Measurements from ENCODE around the gene RBM15B. TPM values are rescaled to one million over a fixed set of nuclear protein-coding genes. Genes with fewer than 3 reads are reported as not detected.
"Not testable (repeated sequence)": the region's sequence is repeated elsewhere in the genome, so short reads cannot be mapped to it uniquely, and the experiment has no call there.

RBM15B gene
- total RNA-seq, 2 experiments from 2014 or later: 19.0 to 19.4 TPM

GRCh38 chr3:51386852-51387229 lies 4.2 kb upstream of the RBM15B start:
- ChIA-PET CTCF (interaction anchor here (1.5 to 1.9 kb wide), 3 partner anchors 12 to 772 kb away, joined by 3 to 9 read pairs (median 6); no protein-coding TSS in a partner anchor), POLR2A (interaction anchor here (1.0 kb wide), 1 partner anchor 8 kb away, joined by 3 read pairs; no protein-coding TSS in a partner anchor)
- Mint-ChIP-seq H3K4me3 (peak overlapping the region; percentile 93), H3K9me3 (no peaks in the 10 kb centered on the region), H3K36me3 (peaks cover 34% of the 10 kb centered on the region), H3K27ac (peak overlapping the region; percentile 98), H3K27me3 (no peaks in the 10 kb centered on the region), H3K4me1 (ENCODE audit: low read depth) (peaks cover 62% of the 10 kb centered on the region)
- intact Hi-C loops (cut with micrococcal nuclease): no loop called here
- no peak for DNase-seq

GRCh38 chr3:51387281-51387680 lies 3.8 kb upstream of the RBM15B start:
- H3K4me1 Mint-ChIP-seq (ENCODE audit: low read depth): peaks cover 63% of the 10 kb centered on the region
- peaks cover 34% of the 10 kb centered on the region for H3K36me3 Mint-ChIP-seq
- peak overlapping the region; percentile 10 for H3K27ac Mint-ChIP-seq
- POLR2A ChIA-PET; intact Hi-C loops (cut with micrococcal nuclease); DNase-seq; H3K27me3 Mint-ChIP-seq; H3K9me3 Mint-ChIP-seq: not testable (repeated sequence)
- peak overlapping the region; percentile 93 for H3K4me3 Mint-ChIP-seq
- CTCF ChIA-PET: interaction anchor here (0.7 to 1.7 kb wide), 6 partner anchors 11 to 799 kb away, joined by 3 to 6 read pairs (median 3); partner anchors contain the start of gene MAPKAPK3

DNA sequence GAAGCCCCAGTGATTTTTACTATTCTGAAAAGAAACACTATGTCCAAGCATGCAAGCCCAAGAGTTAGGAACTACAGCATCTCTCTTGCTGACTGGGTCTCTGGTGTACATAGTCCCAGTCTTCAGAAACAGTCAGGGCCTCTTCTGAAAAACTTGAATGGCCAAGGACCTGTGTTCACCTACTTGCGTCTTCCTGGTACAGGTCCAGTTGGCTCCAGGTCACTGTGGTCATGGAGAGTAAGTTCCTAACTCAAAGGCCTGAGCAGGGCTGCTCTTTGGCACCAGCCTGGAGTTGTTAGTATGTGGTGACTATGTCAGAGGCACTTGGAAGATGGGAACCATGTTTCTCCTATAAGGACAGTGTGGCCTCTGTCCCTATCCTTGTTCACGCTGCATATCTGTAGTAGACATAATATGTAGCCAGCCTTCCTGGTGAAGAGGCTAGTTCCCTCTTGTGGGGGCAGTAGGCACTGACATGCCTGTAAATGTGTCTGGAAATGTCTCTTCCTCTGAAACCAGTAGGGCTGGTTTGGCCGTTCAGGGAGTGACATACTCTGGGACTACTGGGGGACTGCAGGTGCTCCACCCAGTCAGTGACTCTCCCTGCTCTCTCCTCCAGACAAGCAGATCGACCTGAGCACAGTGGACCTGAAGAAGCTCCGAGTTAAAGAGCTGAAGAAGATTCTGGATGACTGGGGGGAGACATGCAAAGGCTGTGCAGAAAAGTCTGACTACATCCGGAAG lies 2.6 kb upstream of the RBM15B start:
- DNase-seq: no peak
- Mint-ChIP-seq H3K27me3 (no peaks in the 10 kb centered on the region), H3K36me3 (peaks cover 41% of the 10 kb centered on the region), H3K4me3 (no peak overlapping the region), H3K27ac (peak overlapping the region; percentile 65), H3K4me1 (ENCODE audit: low read depth) (peaks cover 67% of the 10 kb centered on the region), H3K9me3 (no peaks in the 10 kb centered on the region)
- ChIA-PET CTCF (interaction anchor here (0.7 to 2.6 kb wide), 22 partner anchors 8 to 819 kb away, joined by 3 to 22 read pairs (median 4); partner anchors contain the start of genes HEMK1 and MAPKAPK3), POLR2A (interaction anchor here (2.1 kb wide), 1 partner anchor 111 kb away, joined by 10 read pairs; the partner anchor contains the start of gene DCAF1)
- intact Hi-C loops (cut with micrococcal nuclease): loop anchor here (1.0 kb wide), 1 partner anchor 46 kb away; no protein-coding TSS in a partner anchor

DNA sequence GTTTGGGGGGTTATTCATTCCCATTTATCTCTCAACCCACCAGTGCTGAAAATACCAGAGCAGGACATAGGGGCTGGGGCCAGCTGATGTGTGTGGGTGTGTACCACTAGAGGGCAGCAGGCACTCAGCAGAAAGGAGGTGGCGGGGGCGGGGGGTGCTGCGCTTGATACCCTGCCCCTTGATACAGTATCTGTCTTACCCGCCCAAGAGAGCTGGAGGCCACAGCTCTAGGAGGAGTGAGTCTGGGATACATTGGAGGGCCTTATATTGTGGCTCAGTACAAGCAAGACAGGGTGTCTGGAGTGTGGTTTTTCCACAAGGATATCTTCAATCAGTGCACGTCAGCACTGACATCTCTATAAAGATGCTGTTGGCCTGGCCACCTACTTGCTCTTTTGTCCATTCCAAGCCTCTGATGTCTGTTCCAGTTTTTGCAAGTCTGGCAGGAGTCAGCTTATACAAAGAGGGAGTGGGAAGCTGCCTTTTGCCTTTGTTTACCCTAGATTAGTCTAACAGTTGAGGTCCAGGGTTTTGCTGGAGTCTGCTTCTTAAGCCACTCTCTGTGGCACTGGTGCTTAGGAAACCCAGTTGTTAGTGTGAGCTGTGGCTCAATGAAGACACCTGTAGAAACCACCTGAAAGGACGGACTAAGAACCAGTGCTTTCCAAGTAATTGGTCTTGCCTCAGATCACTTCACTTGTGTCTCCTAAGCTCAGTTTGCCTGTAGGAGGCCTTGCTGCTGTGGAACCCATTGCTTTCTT lies 1.5 kb upstream of the RBM15B start:
- ChIA-PET POLR2A (interaction anchor here (2.1 kb wide), 1 partner anchor 110 kb away, joined by 10 read pairs; the partner anchor contains the start of gene DCAF1), CTCF (interaction anchor here (0.7 to 2.6 kb wide), 27 partner anchors 9 to 820 kb away, joined by 3 to 22 read pairs (median 4); partner anchors contain the start of genes CISH, DCAF1, HEMK1 and MAPKAPK3)
- H3K27ac Mint-ChIP-seq: no peak overlapping the region
- intact Hi-C loops (cut with micrococcal nuclease): loop anchor here (1.0 to 10.0 kb wide), 5 partner anchors 45 to 1035 kb away; partner anchors contain the start of genes CYB561D2, NPRL2, RAD54L2 and RPL29
- H3K36me3 Mint-ChIP-seq: peaks cover 48% of the 10 kb centered on the region
- no peak overlapping the region for H3K4me3 Mint-ChIP-seq
- H3K9me3 Mint-ChIP-seq: no peaks in the 10 kb centered on the region
- H3K27me3 Mint-ChIP-seq: no peaks in the 10 kb centered on the region
- H3K4me1 Mint-ChIP-seq (ENCODE audit: low read depth): peaks cover 72% of the 10 kb centered on the region
- peak; percentile 70 for DNase-seq

GRCh38 chr3:51390246-51391074 lies 625 bp upstream of the RBM15B start:
- POLR2A ChIA-PET: interaction anchor here (1.6 to 2.1 kb wide), 2 partner anchors 109 to 789 kb away, joined by 3 to 10 read pairs; partner anchors contain the start of gene DCAF1
- Mint-ChIP-seq H3K27me3 (no peaks in the 10 kb centered on the region), H3K9me3 (no peaks in the 10 kb centered on the region), H3K4me3 (peak overlapping the region; percentile 55), H3K27ac (peak overlapping the region; percentile 65), H3K4me1 (ENCODE audit: low read depth) (peaks cover 80% of the 10 kb centered on the region), H3K36me3 (peaks cover 52% of the 10 kb centered on the region)
- intact Hi-C loops (cut with micrococcal nuclease): loop anchor here (1.0 to 10.0 kb wide), 6 partner anchors 109 to 1036 kb away; partner anchors contain the start of genes CYB561D2, NPRL2, PARP3 and RAD54L2
- CTCF ChIA-PET: interaction anchor here (0.7 to 2.6 kb wide), 17 partner anchors 9 to 821 kb away, joined by 3 to 22 read pairs (median 6); partner anchors contain the start of genes CISH, DCAF1, HEMK1 and MAPKAPK3
- DNase-seq: no peak

GRCh38 chr3:51391566-51392354 lies 675 bp downstream of the RBM15B start:
- POLR2A ChIA-PET: interaction anchor here (1.1 to 1.6 kb wide), 2 partner anchors 280 to 790 kb away, joined by 3 read pairs; no protein-coding TSS in a partner anchor
- CTCF ChIA-PET: interaction anchor here (0.6 to 1.0 kb wide), 3 partner anchors 14 to 162 kb away, joined by 3 to 4 read pairs (median 3); no protein-coding TSS in a partner anchor
- Mint-ChIP-seq H3K4me1 (ENCODE audit: low read depth) (peaks cover 82% of the 10 kb centered on the region), H3K9me3 (no peaks in the 10 kb centered on the region), H3K27ac (peak overlapping the region; percentile 87), H3K4me3 (peak overlapping the region; percentile 86), H3K36me3 (peaks cover 43% of the 10 kb centered on the region), H3K27me3 (no peaks in the 10 kb centered on the region)
- peak; percentile 56 for DNase-seq
- intact Hi-C loops (cut with micrococcal nuclease): loop anchor here (1.0 to 10.0 kb wide), 6 partner anchors 108 to 1037 kb away; partner anchors contain the start of genes CYB561D2, NPRL2, PARP3 and RAD54L2

DNA sequence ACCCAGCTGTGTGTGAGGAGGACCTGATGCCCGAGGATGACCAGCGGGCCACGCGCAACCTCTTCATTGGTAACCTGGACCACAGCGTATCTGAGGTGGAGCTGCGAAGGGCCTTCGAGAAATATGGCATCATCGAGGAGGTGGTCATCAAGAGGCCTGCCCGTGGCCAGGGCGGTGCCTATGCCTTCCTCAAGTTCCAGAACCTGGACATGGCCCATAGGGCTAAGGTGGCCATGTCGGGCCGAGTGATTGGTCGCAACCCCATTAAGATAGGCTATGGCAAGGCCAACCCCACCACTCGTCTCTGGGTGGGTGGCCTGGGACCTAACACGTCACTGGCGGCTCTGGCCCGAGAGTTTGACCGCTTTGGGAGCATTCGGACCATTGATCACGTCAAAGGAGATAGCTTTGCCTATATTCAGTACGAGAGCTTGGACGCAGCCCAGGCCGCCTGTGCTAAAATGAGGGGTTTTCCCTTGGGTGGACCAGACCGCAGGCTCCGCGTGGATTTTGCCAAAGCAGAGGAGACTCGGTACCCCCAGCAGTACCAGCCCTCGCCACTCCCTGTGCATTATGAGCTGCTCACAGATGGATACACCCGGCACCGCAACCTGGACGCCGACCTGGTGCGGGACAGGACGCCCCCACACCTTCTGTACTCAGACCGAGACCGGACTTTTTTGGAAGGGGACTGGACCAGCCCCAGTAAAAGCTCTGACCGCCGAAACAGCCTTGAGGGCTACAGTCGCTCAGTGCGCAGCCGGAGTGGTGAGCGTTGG lies 1.5 kb downstream of the RBM15B start:
- no peaks in the 10 kb centered on the region for H3K9me3 Mint-ChIP-seq
- H3K27me3 Mint-ChIP-seq: no peaks in the 10 kb centered on the region
- DNase-seq: no peak
- H3K36me3 Mint-ChIP-seq: peaks cover 44% of the 10 kb centered on the region
- peaks cover 81% of the 10 kb centered on the region for H3K4me1 Mint-ChIP-seq (ENCODE audit: low read depth)
- intact Hi-C loops (cut with micrococcal nuclease): loop anchor here (5.0 to 10.0 kb wide), 2 partner anchors 605 to 1038 kb away; partner anchors contain the start of genes CYB561D2, NPRL2, RPL29 and TMEM115
- peak overlapping the region; percentile 86 for H3K4me3 Mint-ChIP-seq
- CTCF ChIA-PET: interaction anchor here (1.0 kb wide), 1 partner anchor 15 kb away, joined by 4 read pairs; no protein-coding TSS in a partner anchor
- peak overlapping the region; percentile 87 for H3K27ac Mint-ChIP-seq
- POLR2A ChIA-PET: interaction anchor here (1.1 to 1.8 kb wide), 5 partner anchors 8 to 791 kb away, joined by 3 to 8 read pairs (median 3); partner anchors contain the start of genes DCAF1 and MANF

- Mint-ChIP-seq H3K27ac (peak overlapping the region; percentile 19), H3K4me3 (peak overlapping the region; percentile 86), H3K36me3 (peaks cover 41% of the 10 kb centered on the region), H3K4me1 (ENCODE audit: low read depth) (peaks cover 75% of the 10 kb centered on the region), H3K27me3 (no peaks in the 10 kb centered on the region), H3K9me3 (no peaks in the 10 kb centered on the region)
- intact Hi-C loops (cut with micrococcal nuclease): loop anchor here (5.0 to 10.0 kb wide), 2 partner anchors 604 to 1038 kb away; partner anchors contain the start of genes CYB561D2, NPRL2, RPL29 and TMEM115
- DNase-seq: no peak
- ChIA-PET CTCF (no interaction called here), POLR2A (interaction anchor here (1.3 to 1.8 kb wide), 3 partner anchors 8 to 106 kb away, joined by 3 to 8 read pairs (median 3); partner anchors contain the start of genes DCAF1 and MANF)
Measured at GRCh38 chr3:51393134-51393495, 2.0 kb downstream of the RBM15B start.

GRCh38 chr3:51393564-51393963 lies 2.5 kb downstream of the RBM15B start:
- Mint-ChIP-seq H3K4me3 (no peak overlapping the region), H3K4me1 (ENCODE audit: low read depth) (peaks cover 71% of the 10 kb centered on the region), H3K27me3 (no peaks in the 10 kb centered on the region), H3K27ac (no peak overlapping the region), H3K36me3 (peaks cover 40% of the 10 kb centered on the region), H3K9me3 (no peaks in the 10 kb centered on the region)
- ChIA-PET CTCF (no interaction called here), POLR2A (interaction anchor here (1.3 to 1.8 kb wide), 3 partner anchors 9 to 106 kb away, joined by 3 to 8 read pairs (median 3); partner anchors contain the start of genes DCAF1 and MANF)
- intact Hi-C loops (cut with micrococcal nuclease): loop anchor here (5.0 to 10.0 kb wide), 2 partner anchors 604 to 1039 kb away; partner anchors contain the start of genes CYB561D2, NPRL2, RPL29 and TMEM115
- no peak for DNase-seq

All from activated CD4-positive, alpha-beta memory T cell treated with anti-CD3 and anti-CD28 coated beads for 36 hours (primary cell).